Aortic smooth muscle cell (primary cell): ENCODE measurements around the gene CABP4. TPM values are rescaled to one million over a fixed set of nuclear protein-coding genes. Genes with fewer than 3 reads are reported as not detected.

Experiments used
- total RNA-seq: library from RNA; depleted of rRNA; stranded (reverse); fragments of >200 nt; gene quantifications from 2 replicates; pipeline ENCODE4 v1.2.3, GENCODE V29; 2014

Gene CABP4
- 0.19 and 0.26 TPM in 2 replicates for total RNA-seq

DNA sequence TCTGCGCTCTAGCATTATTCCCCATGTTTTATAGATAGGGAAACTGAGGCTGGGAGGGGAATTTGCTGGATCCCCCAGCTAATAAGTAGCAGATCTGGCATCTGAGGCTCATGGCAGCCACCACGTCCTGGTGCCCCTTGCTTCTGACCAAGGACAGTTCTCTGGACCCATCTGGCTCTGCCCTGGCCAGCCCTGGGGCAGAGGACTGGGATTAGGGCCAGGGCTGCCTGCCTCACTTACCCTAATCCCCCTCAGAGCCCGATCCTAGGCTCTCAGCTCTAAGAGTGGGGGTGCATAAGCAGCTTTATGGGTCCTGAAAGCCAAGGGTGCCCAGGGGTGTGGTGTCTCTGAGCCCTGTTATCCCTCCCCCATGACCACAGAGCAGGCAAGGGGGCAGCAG is at the start of gene CABP4:
CABP4 (plus strand) TSS at position 301 of the 400 bp plus-strand sequence; CDS start at position 371, 70 bp downstream.

DNA sequence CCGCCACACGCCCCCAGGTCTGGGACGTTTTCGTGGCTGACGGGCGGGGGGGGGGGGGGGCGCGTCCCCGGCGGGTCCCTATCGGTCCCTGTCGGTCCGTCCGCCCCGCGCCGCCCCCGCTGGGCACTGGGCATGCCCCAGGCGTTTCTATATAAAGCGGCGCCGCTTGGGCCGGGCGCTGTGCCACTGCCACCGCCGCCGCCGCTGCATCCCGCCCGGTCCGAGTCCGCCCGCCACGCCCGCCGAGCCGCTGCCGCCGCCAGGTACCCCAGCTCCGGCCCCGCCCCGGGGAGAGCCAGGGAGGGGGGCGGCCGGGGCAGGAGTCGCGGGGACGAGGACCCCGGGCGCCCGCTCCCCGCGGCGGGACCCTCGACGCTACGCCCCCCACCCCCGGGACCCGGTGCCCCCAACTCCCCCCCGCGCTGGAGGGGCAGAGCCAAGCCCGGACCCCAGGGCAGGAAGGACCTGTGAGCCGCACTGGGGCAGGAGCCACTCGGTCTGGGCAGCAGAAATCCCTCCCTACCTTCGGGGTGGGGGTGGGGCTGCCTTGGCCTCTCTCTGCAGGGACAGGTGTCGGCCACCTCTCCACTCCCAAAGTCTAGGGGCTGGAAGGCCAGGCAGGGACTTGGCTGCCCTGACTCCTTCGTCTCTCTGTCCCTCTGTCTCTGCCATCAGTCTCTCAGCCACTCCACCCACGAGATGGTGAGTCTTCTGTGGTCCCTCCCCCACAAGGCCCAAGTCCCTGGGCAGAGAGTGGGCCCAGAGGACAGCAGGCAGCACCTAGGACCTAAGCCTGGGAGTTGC is 39.5 kb upstream of the CABP4 start, which contains the start of gene CARNS1:
CARNS1 (plus strand) TSS at position 178 of the 804 bp plus-strand sequence; CDS start at position 700, 522 bp downstream.

DNA sequence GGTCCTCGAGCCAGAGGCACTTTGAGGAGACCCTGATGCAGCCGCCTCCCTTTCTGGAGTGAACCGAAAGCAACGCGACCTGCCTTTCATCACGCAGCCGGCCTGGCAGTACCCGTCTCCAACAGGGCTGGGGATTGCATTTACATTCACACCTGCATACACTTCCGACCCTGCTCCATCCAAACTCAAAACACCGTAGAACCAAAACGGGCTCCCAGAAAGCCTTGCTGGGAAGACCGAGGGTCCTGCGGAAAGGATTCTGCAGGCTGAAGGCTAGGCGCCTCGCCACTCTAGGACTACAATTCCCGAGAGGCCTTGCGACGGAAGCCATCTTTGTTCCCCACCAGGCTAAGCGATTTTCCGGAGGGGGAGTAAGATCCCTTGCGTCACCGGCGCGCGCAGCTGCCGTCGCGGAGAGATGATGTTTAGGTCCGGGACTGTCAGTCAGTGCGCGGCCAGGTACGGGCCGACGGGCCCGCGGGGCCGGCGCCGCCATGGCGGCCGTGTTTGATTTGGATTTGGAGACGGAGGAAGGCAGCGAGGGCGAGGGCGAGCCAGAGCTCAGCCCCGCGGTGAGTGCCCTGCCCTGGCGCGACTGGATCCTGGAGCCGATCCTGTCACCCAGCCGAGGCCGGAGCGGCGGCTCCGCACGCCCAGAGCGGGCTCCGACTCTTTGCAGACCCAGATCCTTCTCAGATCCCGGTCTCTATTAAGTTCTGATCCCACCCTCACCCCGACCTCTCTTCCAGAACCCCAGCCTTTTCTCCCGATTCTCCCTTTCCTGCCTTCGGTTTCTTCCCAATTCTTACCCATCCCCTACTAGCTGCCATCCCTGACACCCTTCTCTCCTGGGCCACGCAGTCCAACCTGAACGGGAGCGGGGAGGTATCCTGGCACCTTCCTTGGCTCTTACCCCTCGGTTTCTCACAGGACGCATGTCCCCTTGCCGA is 26.8 kb upstream of the CABP4 start, which contains the start of gene RPS6KB2:
RPS6KB2 (plus strand) TSS at position 443 of the 950 bp plus-strand sequence; CDS start at position 495, 52 bp downstream.

DNA sequence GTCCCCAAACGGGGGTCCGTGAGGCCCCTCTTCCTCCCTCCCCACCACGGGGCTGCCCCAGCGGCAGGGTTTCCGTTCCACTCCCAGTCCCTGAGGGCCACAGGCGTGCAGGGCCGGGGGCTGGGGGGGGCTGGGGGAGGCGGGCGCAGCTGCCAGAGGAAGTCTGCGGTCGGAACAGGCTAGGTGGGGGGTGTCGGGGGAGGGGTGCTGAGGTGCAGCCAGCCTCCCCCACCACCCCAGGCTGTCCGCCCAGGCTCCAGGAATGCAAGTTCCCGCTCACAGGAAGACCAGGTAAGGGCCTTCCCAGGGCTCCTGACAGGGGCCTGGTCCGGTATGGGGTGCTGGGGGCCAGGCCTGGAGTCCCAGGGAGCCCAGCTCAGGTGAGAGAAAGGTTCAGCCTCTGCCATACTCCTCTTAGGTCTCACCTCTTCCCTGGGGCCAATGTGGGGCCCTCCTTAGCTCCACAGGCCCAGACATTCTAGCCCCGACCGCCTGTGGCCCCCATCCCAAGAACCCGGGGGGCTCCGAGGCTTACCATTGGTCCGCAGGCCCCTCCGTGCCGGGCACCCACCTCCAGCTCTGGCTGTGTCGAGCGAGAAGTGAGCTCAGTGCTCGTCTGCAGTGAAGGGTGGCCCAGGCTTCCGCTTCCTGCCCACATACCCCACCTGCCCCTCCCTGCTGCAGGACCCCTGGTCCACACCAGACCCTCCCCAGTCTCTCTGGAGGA is 17.9 kb upstream of the CABP4 start, which contains the start of gene PTPRCAP:
PTPRCAP (minus strand) TSS at position 601 of the 727 bp plus-strand sequence; CDS start at position 538, 63 bp downstream.

DNA sequence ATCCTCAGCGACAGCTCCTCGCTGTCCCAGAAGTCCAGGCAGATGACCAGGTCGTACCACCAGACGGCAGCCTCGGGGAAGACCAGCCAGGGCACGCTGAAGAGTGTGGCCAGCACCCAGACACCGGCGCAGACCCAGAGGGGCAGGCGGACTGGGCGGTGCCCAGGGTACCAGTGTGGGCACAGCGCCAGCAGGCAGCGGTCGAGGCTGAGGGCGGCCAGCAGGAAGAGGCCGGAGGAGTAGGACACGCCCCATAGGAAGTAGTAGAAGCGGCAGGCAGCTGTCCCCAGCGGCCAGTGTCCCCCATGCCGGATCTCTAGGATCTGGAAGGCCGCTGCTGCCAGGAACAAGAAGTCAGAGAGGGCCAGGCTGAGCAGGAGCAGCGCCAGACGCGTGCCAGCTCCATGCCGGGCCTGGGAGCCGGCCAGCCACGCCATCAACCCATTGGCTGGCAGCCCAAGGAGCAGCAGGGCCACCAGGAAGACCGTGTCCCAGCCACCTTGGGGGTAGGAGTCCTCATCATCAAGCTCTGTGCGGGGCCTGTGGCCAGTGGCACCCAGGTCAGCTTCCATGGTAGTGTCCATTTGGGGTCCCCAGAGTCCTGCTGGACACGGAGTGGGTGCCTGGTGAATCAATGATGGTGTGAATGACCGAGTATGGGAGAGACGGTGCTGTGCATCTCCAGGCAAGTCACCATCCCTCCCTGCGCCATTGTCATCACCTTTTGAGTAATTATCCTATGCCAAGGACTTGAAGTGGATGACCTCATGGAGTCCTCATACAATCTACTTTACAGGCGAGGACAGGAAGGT is 2.8 kb upstream of the CABP4 start, which contains the start of gene GPR152:
GPR152 (minus strand) TSS at position 589 of the 812 bp plus-strand sequence; CDS start at position 584, 5 bp downstream.

DNA sequence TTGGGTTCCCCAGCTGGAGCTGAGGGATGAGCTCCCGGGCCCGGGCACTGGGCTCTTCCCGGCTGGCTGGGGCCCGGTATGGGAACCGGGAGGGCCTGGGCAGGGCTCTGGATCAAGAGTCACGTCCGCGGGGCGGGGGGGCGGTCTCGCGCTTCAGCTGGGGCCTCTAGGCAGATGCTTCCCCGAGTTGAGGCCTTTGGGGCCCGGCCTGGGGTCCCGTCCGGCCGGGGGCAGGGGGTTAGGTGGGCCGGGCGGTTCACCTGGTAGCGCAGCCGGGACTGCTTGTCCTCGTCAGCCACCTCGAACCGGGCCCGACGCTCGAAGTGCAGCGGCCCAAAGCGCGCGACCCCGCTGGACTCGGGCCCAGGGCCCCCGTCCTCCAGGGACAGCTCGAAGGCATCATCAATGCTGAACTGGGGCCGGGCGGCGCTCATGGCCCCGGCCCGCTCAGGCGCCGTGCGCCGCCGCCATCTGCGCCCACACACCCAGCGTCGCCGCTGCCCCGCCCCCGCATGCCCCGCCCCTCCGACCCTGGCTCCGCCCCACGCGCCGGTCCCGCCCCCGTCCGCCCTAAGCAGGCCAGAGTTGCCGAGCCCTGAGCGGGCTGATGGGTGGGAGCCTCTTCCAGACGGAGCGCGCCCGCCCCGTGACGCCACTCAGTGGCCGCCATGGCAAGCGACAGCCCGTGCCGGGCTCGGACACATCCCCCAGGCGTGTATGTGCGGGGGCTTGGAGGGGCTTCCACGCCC is 13.8 kb downstream of the CABP4 start, which contains the start of gene TMEM134:
TMEM134 (minus strand) TSS at position 493 of the 749 bp plus-strand sequence; CDS start at position 434, 59 bp downstream.

DNA sequence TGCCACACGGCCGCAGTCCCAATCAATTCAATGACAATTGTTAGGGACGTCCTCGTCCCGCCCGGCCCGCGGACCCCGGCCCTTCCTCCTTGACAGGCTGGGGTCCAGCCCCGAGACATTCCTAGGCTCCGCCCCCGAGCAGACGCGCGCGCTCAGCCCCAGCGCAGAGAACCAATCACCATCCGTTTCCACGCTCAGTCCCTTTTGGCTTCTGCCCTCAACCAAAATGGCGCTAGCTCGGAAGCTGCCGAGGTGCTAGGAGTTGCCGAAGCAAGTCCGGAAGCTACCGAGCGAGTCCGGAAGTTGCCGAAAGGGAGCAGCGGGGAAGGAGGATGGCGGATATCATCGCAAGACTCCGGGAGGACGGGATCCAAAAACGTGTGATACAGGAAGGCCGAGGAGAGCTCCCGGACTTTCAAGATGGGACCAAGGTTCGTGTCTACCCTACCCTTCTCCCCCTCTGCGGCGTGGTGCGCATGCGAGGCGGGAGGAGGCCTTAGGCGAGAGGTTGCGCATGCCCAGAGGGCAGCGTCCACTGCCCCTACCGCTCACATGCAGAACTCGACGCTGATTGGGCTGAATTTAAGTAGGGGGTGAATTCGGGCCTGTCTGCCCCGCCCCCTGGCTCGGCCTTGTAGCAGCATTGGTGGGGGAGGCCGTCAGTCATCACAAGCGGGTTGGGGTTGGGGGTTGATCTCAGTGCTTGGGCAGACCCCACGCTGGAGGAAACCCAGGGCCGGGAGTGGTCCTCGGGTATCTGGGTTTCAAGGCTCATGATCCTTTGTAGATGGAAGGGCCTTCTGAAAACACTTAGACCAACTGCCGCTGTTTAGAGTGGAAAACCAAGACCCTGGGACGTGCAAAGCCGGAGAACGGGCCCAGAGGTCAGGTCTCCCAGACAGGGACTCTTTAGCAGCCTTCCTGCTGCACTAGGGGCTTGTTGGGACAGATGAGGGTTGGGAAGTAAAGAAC is 28.0 kb downstream of the CABP4 start, which contains the start of gene AIP:
AIP (plus strand) TSS at position 200 of the 972 bp plus-strand sequence; CDS start at position 333, 133 bp downstream.

DNA sequence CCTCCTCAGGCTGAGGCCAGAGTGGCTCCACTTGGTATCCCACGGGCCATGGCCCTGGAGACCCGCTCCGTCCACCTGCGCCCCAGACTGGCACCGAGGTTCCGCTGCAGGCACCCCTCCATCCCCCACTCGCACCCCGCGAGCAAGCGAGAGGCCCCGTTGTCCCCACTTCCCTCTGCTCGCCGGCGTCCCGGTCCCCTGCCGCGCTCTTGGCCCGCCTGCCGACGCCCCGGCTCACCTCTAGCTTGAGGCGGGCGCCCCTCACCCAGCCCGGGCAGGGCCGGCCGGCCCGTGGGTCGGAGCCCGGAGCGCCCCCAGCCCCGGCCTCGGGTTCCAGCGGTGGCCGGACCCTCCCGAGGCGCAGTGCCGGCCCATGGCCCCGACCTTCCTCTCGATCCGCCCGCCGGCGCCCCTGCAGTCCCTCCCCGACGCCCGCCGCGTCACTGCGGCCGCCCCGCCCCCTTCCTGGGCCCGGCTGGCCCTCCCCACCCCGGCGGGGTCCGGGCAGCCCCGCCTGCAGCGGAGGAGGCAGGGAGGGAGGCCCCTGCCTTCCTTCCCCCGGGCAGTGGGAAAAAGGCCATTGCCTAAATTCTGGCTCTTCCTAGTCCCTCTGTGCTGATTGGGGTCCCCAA is 49.9 kb downstream of the CABP4 start, which contains the start of gene PITPNM1:
PITPNM1 (minus strand) TSS at position 414 of the 632 bp plus-strand sequence. CDS start 1,183 bp downstream, outside the sequence.

DNA sequence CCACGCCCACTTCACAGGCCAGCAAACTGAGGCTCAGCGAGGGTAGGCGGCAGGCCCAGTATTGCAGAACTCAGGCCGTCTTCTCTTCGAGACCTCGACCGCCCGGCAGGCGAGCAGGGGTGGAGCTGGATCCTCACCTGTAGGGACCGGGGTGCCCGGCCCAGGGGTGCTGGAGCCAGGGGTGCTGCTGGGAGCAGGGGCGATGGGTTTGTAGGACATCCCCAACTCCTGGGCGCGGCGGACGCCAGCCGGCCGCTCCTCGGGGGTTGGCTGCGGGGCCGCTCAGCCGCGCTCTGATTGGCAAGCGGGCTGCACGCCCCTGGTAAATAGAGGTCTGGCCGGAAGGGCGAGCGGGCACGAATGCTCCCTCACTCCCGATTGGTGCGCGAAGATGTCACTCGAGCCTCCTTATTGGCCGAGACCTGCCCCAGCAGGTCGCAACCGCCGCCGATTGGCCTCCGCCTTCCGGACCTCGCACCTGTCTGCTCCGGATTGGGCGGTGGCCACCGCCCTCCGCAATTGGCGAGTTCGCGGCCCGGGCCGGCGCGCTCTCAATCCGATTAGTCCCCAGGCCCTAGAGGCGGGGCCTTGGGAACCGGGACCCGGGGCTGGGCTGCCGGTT is 52.8 kb downstream of the CABP4 start, which contains the start of gene CDK2AP2:
CDK2AP2 (minus strand) TSS at position 299 of the 622 bp plus-strand sequence; CDS start at position 219, 80 bp downstream.

Other genes starting within 250 kb of the CABP4 start
- gene GRK2, start 188.9 kb upstream of the CABP4 start, total RNA-seq = 26.0 and 31.7 TPM in 2 replicates
- gene ANKRD13D, start 166.1 kb upstream of the CABP4 start, total RNA-seq = 46.2 and 58.3 TPM in 2 replicates
- gene SSH3, start 151.8 kb upstream of the CABP4 start, total RNA-seq = 8.9 and 11.1 TPM in 2 replicates
- 38.7 and 39.3 TPM in 2 replicates for gene POLD4, start 101.8 kb upstream of the CABP4 start, total RNA-seq
- gene CLCF1, start 81.8 kb upstream of the CABP4 start, total RNA-seq = 4.7 and 7.7 TPM in 2 replicates
- gene RAD9A, start 63.4 kb upstream of the CABP4 start, total RNA-seq = 5.2 and 5.8 TPM in 2 replicates
- gene PPP1CA, start 53.5 kb upstream of the CABP4 start, total RNA-seq = 146 and 165 TPM in 2 replicates
- not detected in 2 replicates for gene TBC1D10C, start 51.3 kb upstream of the CABP4 start, total RNA-seq
- 0.13 and 0.75 TPM in 2 replicates for gene CARNS1, start 39.7 kb upstream of the CABP4 start, total RNA-seq
- 42.8 and 53.8 TPM in 2 replicates for gene RPS6KB2, start 26.9 kb upstream of the CABP4 start, total RNA-seq
- gene PTPRCAP, start 17.7 kb upstream of the CABP4 start, total RNA-seq = 0.25 and 0.26 TPM in 2 replicates
- 128 and 130 TPM in 2 replicates for gene CORO1B, start 11.9 kb upstream of the CABP4 start, total RNA-seq
- gene GPR152, start 2.6 kb upstream of the CABP4 start, total RNA-seq = not detected in 2 replicates
- gene TMEM134, start 13.9 kb downstream of the CABP4 start, total RNA-seq = 20.5 and 21.1 TPM in 2 replicates
- 87.0 and 102 TPM in 2 replicates for gene AIP, start 27.7 kb downstream of the CABP4 start, total RNA-seq
- gene PITPNM1, start 50.0 kb downstream of the CABP4 start, total RNA-seq = 28.8 and 41.4 TPM in 2 replicates
- gene CDK2AP2, start 52.8 kb downstream of the CABP4 start, total RNA-seq = 15.4 and 16.2 TPM in 2 replicates
- not detected in 2 replicates for gene CABP2, start 68.1 kb downstream of the CABP4 start, total RNA-seq
- 1,013 and 1,126 TPM in 2 replicates for gene GSTP1, start 128.5 kb downstream of the CABP4 start, total RNA-seq
- gene NDUFV1, start 151.6 kb downstream of the CABP4 start, total RNA-seq = 164 and 209 TPM in 2 replicates
- 5.1 and 7.3 TPM in 2 replicates for gene NUDT8, start 174.6 kb downstream of the CABP4 start, total RNA-seq
- not detected in 2 replicates for gene TBX10, start 184.4 kb downstream of the CABP4 start, total RNA-seq
- not detected in 2 replicates for gene ACY3, start 195.4 kb downstream of the CABP4 start, total RNA-seq
- gene ALDH3B2, start 219.3 kb downstream of the CABP4 start, total RNA-seq = not detected in 2 replicates